NCI-H226 (cell line): Measurements from ENCODE around the gene ZFP36L1.

Experiments used
- DNase-seq: peaks from one replicate; pipeline ENCODE4 v3.0.0-alpha.2; 2015

The ZFP36L1 gene, protein sequence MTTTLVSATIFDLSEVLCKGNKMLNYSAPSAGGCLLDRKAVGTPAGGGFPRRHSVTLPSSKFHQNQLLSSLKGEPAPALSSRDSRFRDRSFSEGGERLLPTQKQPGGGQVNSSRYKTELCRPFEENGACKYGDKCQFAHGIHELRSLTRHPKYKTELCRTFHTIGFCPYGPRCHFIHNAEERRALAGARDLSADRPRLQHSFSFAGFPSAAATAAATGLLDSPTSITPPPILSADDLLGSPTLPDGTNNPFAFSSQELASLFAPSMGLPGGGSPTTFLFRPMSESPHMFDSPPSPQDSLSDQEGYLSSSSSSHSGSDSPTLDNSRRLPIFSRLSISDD

DNA sequence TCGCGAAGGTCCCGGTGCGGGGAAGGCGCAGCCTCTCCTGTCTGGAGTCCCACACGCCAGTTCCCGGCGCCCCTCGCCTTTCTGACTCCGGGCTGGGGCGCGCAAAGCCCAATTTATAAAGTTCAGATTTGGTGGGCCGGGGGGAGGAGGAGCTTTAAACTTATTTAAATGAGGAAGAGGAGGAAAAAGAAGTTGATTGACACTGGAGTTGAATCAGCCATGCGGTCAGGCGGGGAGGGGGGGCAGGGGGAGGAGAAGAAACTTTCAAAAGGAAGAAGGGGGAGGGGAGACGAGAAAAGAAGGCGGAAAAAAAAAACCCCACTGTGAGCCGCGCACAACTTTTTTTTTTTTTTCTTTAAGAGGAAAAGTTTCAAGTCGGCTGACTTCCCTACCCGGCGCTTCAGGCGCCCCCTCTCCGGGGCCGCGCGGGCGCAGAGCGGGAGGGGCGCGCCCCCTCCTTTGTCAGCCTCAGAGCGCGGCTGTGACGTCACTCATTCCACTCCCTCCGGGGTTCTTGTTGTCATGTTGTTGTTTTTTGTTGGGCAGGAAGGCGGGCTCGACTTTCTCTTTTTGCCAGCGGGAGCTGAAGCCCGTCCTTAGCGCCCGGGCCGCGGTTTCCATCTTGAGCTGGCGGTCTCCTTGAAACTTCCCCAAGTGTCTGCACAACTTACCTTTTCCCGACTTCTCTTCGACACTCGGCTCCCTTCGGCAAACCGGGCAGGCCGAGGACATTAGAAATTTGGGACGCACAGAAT lies at the start of gene ZFP36L1:
ZFP36L1 (minus strand) TSS at position 89 of the 755 bp plus-strand sequence. CDS start 129 bp downstream, outside the sequence.
- peak; percentile 96 for DNase-seq

DNA sequence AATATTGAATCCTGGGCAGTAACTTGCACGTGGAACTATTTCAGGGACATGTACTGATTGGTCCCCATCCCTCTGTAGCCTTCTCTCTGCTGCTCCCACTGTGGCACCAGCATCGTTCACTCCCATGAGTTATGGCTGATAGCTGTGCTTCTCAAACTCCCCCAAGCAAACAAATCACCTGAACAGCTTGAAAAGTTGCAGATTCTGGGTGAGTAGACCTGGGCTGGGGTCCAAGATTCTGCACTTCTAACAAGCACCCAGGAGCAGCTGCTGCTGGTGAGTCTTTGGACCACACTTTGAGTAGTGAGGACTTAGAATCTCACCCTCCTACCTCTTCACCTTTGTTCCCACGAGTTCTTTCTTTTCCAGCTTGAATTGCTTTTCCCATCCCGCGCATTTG lies 49.4 kb upstream of the ZFP36L1 start:
- DNase-seq = no peak

DNA sequence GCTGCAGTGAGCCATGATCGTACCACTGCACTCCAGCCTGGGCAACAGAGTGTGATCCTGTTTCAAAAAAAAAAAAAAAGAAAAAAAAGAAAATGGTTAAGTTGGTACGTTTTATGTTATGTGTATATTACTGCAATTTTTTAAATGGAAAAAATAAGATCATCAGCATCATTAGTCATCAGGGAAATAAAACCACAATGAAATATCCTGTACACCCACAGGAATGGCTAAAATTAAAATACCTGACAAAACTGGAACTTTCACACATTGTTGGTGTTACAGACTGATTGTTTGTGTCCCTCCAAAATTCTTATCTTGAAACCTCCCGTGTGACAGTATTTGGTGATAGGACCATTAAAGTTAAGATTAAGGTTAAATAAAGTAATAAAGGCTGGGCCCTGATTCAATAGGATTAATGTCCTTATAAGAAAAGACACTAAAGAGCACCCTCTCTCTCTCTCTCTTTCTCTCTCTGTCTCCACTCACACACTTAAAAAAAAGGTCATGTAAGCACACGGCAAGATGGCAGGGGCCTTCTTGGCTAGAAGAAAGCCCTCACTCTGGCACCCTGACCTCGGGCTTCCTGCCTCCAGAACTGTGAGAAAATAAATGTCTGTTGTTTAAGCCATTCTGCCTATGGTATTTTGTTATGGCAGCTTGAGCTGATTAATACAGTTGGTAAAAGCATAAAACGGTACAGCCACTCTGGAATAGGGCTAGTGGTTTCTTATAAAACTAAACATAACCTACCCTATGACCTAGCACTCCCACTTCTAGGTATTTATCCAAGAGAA lies 48.3 kb upstream of the ZFP36L1 start:
- DNase-seq = no peak

DNA sequence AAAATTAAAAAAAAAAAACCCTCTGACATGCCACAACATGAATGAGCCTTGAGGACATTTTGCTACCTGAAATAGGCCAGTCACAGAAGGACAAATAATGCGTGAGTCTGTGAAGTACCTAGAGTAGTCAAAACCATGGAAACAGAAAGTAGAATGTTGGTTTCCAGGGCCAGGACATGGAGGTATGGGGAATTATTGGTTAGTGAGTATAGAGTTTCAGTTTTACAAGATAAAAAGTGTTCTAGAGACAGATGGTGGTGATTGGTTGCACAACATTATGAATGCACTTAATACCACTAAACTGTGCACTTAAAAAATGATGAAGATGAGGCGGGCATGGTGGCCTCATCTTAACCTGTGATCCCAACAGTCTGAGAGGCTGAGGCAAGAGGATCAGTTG lies 47.6 kb upstream of the ZFP36L1 start:
- DNase-seq = no peak

DNA sequence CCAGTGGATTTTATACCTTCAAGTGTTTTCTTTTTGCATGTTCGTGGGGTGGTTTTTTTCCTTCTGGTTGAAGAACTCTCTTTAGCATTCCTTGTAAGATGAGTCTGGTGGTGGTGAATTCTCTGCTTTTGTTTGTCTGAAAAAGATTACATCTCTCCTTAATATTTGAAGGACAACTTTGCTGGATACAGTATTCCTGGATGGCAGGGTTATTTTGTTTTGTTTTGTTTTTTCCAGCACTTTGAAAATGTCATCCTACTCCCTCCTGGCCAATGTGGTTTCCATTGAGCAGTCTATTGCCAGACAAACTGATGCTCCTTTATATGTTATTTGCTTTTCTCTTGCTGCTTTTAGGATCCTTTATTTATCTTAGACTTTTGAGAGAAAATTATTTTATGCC lies 43.2 kb upstream of the ZFP36L1 start:
- no peak for DNase-seq

DNA sequence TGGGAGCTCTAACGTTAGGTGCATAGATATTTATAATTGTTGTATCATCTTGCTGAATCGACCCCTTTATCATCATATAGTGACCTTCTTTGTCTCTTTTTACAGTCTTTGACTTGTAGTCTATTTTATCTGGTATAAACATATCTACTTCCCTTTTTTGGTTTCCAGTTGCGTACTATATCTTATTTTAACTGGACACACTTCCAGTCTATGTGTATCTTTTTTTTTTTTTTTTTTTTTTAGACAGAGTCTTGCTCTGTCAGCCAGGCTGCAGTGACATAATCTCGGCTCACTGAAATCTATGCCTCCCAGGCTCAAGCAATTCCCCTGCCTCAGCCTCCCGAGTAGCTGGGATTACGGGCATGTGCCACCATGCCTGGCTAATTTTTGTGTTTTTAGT lies 41.9 kb upstream of the ZFP36L1 start:
- DNase-seq = no peak

DNA sequence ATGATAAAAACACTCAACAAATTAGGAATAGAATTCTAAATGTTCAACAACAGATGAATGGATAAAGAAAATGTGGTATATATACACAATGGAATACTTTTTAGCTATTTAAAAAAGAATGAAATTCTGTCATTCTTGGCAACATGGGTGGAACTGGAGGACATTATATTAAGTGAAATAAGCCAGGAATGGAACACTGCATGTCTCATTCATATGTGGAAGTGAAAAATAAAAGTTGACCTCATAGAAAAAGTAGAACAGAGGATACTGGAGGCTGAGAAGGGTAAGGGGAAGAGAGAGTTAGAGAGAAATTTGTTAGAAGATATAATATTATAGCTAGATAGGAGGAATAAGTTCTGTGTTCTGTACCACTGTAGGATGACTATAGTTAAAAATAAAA lies 35.8 kb upstream of the ZFP36L1 start:
- no peak for DNase-seq

DNA sequence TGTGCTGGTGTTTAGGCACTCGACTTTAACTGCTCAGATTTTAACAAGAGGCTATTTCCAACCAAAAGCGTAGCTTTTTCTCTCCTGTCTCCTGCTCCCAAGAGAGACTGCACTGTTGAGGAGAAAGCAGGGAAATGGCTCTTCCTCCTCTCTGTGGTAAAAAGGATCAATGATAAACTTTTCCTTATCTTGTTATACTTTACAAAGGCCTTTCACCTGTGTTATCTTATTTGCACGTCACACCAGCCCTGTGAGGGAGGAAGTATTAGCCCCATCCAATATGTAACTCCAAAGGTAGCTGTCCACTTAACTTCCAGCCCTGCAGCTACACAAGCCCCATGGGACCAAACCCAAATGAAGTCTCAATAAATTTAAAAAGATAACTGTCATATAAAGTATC lies 32.9 kb upstream of the ZFP36L1 start:
- DNase-seq = no peak

DNA sequence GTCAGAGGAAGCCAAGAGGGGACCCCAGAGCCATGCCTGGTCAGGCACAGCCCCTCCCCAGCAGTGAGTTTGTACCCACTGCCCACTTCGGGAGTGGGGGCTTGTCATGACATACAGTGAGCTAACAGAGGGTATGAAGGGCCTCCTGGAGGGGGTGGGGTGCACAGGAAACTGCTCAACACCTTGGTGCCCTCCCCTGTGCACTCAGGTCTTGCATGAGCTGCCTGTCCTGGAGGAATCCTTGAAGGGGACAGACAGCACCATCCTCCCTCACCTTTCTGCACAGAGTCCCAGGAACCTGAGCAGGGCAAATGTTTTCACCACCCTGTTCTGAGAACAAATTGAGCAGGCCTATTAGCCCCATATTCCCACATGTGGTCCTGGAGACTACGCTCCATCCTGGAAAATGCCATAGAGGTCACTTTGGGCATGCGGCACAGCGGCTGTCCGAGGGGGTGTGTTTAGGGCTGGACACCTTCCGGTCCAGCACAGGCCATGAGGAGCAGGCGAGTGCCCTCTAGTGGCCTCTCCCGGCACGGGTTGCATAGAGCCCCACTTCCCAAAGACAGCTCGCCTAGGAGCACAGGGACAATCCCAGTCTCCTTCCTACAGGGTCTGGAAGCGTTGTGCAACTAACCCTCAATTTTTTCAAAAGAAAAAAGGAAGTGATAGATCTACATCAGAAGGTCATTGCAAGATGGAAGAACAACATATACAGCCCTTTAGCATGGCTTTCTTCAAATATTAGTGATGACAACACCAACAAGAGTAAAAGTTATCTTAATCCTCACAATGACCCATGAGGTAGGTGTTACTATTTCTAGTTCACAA lies 31.9 kb upstream of the ZFP36L1 start:
- DNase-seq = peak; percentile 63

DNA sequence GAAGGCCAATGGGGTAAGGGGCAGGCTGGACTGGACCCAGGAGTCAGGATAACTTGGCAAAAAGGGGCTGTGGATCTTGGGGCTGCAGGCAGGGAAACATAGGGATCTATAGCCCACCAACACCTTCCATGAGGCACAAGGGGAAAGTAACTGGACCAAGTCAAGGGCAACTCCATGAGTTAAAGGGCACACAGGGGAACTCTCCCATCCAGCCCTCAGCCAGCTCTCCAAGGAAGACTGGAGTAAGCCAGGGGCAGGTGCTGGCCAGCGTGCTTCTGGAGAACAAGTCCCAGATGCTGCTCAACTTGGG lies 31.3 kb upstream of the ZFP36L1 start:
- DNase-seq = no peak

DNA sequence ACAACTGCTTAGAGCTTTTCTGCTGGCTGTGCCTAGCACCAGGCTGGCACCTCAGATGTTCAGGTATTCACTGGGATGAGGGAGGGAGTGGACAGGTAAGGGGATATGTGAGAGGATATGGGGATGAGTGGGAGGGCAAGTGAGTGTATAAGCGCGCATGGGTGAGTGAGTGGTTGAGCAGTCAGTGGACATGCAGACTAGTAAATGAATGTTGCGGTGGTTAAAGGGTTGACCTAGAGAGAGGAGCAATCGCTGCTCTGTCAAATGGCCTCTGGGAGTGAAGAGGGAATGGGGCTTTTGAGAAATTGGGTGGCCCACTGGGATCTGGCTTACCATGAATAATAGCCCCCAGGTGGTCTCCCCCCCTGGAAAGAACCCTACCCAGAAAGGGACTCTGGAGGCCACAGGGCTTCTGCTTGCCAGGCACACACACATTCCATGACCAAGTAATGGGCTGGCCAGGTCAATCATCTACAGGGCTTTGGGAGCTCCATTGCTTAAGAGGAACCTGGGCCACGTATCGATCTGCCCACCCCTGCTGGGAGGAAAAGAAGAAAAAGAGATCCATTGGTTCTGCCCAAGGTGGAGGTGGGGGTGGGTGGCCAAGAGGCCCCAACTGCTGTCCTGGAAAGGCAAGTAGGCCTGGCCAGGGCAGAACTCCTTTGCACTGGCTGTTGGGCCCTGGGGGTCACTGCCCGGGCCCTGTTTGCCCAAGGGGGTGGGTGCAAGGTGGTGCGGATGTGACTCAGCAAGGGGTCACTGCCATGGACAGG lies 30.8 kb upstream of the ZFP36L1 start:
- DNase-seq = no peak

DNA sequence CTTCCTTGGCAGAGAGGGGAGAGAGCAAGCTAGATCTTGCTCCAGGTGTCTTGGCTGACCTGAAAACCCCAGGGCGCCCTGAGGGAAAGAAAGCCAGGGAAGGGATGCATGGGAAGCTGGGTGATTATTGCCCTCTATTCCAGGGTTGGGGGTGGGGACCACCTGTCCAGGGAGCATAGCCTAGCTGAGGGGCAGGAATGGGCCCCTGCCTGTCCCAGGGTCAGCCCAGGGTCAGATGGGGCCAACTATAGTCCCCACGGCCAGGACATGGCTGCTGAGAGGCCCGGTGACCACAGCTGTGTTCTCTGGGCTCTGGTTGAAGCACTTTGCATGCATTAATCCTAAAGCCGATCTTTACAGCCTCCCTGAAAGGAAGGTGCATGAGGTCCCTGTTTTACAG lies 30.1 kb upstream of the ZFP36L1 start:
- DNase-seq = no peak

DNA sequence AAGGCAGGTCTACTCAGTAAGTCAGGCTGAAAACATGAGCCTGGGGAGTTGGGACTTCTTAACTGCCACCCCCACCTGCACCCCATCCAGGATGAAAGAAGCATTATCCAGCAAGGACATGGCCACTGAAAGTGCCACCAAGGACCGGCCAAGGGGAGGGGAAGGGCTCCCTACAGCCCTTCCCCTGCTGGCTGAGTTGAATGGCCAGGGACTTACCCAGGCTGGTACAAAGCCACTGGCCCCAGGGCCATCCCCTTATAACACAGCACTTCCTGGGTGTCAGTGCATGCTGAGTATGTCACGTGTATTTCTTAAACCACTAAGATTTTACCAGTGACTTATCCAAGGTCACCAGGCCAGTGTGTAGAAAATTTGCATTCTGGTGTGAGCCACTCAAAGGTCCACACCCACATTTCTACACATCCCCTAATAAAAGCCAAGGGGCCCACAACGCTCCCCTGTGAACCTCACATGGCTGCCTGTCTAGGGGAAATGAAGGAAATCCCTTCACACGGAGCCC lies 29.3 kb upstream of the ZFP36L1 start:
- no peak for DNase-seq

DNA sequence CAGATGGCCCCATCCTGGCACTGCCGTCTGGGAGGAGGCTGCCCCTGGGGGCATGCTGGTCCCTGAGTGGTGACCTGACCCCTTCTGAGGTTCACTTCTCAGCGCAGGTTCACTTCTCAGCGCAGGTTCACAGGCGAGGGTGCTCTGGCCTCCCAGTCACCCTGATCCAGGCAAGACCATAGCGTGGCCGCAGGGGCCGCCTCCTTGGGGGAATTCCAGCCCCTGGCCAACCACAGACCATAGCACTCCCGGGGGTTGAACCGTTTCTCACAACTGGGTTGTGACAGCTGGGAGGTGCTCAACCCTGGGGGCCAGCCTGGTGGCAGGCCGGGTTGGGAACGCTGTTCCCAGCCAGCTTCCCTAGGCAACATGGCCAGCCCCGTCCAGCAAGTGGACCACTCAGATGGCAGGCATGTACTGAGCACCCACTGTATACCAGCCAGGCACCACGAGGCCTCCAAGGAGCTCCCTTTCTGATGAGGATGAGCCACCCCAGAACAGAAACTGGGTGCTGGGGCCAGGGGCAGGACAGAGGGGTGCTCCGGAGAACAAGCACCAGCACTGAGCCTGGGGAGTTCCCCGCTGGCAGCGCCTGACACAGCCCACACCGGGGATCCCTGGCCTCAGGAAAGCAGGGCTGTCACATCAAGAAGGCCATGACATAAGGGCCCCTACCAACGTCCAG lies 28.3 kb upstream of the ZFP36L1 start:
- no peak for DNase-seq

DNA sequence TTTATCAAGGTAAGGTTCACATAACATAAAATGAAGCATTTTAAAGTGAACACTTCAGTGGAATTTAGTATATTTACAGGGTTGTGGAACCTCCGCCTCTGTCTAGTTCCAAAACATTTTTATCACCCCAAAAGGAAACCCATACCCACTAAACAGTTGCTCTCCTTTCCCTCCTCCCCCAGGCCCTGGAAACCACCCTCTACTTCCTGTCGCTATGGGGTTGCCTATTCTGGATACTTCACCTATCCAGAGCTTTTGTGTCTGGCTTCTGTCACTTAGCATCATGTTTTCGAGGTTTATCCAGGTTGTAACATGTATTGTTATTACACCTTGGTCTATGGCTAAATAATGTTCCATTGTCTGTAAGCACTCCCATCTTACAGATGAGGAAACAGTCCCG lies 27.7 kb upstream of the ZFP36L1 start:
- no peak for DNase-seq

DNA sequence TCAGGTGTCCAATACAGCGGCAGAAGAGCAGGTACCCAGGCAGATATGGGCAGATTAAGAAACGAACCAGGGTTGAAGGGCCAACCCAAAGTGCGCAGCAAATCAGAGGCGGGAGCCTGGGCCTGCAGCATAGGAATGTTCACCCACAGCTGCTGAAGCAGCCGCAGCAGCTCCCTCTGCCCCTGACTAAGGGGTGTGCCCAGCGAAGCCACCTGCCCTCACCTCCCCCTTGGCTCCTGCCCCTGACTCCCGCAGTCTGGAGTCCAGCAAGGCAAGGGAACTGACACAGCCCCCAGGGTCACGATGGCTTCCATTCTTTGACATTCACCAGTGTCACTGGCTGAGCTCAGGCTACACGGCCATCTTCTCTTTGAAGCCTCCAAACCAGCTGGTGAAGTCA lies 27.3 kb upstream of the ZFP36L1 start:
- DNase-seq = no peak

DNA sequence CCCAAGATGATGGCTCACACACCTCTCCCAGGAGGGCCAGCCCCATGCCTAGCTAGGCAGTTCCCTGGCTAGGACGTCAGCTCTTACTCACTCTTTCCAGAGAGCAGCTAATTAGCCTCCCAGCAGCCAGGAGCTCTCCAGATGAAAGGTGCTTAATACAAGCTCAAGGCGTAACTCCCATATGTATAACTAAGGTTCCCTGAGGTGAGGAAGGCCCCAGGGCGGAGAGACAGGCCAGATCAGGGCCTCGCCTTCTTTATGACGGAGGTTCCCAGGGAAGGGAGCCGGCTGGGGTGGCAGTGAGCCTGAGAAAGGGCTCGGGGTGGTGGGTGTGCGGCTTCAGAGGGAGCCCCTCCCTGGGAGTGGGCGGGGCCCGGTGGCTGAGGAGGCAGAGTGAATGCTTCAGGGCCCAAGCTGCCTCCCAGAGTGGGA lies 26.4 kb upstream of the ZFP36L1 start:
- peak; percentile 71 for DNase-seq

DNA sequence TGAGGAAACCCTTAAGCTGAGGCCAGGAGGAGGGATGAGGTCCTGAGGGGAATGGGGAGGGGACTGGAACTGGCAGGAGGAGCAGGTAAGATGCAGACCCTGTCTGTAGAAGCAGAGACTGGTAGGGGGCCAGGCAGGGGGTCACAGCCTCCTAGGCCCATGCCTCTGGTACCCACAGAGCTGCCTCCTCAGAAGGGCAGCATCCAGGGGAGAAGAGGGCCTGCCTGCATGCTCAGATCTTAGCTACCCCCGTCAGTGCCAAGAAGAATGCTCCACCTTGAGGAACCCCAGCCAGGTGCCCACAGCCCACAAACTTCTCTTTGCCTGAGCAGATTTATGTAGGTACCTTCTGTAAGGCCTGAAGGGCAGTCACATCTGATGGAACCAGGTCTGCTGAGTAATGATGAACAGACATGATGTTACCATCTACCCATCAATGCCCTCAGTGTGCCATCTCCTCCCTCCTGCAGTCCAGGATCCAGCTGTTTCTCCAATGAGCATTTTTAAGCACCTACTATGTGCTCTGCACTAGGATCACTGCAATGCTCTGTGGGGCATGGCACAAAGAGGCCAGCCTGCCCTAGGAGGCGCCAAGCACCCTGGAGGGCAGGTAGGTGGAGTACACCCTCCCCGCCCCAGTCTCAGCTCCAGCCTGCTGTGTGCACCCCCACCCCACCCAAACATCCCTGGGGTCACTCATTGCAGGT lies 24.8 kb upstream of the ZFP36L1 start:
- no peak for DNase-seq

DNA sequence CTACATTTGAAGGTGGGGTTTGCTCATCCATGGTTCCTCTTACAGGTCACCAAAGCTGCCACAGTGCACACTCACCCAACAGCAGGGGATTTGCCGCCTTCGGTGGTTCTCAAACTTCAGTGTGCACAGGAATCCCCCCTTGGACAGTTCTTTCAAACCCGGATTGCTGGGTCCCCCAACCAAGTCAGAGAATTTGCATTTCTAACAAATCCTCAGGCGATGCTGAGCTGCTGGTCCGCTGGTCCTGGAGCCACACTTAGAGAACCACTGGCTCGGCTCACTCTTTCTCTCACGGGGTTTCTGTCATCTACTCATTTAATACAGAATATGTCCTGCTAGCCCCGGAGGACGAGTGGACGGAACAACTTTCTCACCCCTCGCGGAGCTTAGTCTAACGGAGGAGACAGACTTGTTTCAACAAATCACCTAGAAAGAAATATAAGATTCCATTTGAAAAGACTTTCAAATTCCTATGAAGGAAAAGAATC lies 24.1 kb upstream of the ZFP36L1 start:
- no peak for DNase-seq

DNA sequence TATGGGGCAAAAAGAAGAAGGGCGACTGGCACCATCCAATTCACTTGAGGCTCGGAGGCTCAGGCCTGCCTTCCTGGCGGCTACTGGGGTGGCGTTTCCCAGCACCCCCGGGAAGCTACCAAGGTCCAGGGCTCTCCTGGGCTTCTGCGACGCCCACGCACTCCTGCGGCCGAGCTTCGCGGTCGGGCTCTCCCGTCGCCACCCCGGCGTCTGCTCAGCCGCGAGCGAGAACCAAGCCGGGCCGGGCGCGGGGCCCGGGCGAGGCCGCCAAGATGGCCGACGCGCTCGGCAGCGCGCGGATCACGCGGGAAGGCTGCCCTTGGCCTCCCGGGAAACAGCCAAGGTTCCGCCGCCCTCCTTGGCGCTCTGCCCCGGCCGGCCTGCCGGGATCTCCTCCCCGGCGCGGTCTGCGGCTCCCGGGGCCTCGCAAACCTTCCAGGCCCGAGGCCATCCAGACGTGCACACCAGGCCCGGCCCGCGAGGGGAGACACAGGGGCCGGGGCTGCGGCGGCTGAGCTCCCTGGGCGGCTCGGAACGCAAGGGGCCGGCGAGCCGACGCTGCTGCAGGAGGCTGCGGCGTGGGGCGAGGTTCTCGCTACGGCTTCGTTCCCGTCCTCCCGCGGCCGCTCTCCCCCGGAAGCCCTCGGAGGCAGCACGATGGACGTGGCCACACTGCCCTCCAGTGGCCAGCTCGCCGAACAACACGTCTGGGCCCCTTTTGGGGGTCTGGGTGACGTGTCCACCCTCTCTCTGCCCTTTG lies 23.5 kb upstream of the ZFP36L1 start:
- DNase-seq = peak; percentile 83
